HG02884 (cell line): ENCODE data around the gene PACSIN1.

Experiments
- ATAC-seq: cut with Tn5 transposase; IDR thresholded peaks from one replicate; pipeline ENCODE4 v1.9.1; 2021; ENCODE audit warnings: mild to moderate bottlenecking, moderate library complexity; ENCODE audit not compliant: unreplicated experiment

PACSIN1 gene, protein sequence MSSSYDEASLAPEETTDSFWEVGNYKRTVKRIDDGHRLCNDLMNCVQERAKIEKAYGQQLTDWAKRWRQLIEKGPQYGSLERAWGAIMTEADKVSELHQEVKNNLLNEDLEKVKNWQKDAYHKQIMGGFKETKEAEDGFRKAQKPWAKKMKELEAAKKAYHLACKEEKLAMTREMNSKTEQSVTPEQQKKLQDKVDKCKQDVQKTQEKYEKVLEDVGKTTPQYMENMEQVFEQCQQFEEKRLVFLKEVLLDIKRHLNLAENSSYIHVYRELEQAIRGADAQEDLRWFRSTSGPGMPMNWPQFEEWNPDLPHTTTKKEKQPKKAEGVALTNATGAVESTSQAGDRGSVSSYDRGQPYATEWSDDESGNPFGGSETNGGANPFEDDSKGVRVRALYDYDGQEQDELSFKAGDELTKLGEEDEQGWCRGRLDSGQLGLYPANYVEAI

DNA sequence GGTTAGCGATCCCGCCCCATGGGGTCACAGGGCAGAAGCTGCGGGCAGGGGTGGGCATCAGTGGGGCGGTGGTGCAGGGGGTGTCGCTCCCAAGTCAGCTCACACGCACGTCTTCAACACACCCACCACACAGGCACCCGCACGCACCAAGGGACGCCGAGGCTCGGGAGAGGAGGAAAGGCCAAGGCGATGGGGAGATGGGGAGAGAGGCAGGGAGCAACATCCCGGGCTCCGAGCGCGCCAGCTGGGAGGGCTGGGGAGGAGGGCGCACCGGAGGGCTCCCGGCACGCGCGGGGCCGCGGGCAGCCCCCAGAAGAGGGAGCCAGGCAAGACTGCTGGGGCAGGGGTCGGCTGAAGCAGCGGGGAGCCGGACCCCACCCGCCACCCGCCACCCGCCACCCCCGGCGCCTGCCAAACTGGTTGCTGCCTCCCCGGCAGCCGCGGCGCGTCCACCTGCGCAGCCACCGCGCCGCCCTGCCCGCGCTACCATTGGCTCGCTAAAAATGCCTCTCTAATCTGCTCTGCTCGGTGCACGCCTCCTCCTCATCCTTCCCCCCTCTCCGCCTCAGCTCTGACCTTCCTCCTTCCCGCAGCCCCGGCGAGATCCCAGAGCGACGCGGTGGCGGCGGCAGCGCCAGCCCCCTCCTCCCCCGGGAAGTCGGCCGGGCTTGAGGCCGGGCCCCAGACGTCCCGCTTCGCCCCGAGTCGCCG, at the start of gene PACSIN1:
Gene PACSIN1 (plus strand): TSS at position 546 of the 711 bp plus-strand sequence. CDS start 60,230 bp downstream, outside the sequence.
- ATAC-seq: no peak

DNA sequence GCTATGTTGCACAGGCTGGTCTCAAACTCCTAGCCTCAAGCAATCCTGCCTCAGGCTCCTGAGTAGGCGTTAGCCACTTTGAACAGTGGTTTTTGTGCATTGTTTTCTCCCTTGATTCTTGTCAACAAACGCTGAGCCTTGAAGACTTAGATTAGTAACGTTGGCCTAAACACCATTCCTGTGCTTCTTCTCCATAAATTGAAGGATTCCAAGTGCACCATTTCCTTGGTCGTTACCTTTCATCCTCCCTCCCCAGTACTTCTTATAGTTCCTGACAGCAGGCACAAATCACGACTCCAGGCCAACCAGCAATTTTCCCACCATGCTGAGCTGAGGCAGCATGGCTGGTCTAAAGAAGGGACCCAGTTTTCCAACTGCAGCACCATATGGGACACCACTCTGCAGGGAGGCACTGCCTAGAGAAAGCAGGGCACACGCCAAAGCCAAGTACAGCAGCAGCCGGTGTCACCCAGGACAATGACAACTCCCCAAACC, 49.0 kb upstream of the PACSIN1 start:
- ATAC-seq: no peak

DNA sequence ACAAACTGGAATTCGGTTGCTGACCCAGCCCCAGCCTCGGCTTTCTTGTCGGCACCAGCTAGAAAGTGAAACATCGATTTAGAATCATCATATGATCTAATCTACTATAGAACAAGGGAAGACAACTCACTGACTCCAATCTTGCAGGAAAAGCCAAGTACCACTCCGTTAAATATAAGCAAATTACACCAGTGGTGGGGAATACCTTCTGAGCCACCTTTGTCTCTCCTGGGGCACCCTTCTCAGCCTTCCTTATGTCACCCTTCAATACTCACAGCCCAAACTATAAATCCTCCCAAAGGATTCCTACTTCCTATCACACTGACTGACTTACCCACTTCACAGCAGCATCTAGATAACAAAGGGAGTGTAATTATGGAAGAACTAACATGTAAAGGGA, 47.5 kb upstream of the PACSIN1 start:
- ATAC-seq: no peak

DNA sequence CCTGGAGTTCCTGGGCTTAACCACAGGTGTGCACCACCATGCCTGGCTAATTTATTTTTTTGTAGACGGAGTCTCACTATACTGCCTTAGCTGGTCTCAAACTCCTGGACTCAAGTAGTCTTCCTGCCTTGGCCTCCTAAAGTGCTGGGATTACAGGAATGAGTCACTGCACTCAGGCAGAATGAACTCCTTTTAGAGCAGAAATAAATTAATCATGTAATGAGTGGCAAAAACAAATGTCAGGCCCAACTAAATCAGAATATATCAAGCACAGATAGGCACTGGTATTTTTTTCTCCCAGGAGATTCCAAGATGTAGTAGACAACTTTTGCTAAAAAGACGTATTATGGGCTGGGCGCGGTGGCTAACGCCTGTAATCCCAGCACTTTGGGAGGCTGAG, 42.6 kb upstream of the PACSIN1 start:
- ATAC-seq: no peak

GRCh38 chr6:34424200-34425131, 41.4 kb upstream of the PACSIN1 start:
- no peak for ATAC-seq

DNA sequence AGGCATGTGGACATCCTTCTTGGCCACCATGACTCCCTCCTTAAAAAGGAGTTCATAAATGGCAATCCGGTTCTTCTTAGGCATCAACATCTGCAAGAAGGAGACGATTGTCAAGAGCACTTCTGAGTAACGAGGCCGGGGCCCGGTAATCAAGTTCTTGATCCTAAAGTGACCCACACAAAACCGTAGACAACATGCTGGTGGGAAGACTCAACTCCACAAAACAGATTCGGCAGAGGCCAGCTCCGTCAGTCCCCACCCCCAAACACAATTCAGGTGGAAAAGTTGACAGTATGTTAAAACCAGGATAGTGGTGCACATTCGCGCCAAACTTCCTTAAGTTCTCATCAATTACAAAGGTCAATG, 40.8 kb upstream of the PACSIN1 start:
- ATAC-seq: no peak

DNA sequence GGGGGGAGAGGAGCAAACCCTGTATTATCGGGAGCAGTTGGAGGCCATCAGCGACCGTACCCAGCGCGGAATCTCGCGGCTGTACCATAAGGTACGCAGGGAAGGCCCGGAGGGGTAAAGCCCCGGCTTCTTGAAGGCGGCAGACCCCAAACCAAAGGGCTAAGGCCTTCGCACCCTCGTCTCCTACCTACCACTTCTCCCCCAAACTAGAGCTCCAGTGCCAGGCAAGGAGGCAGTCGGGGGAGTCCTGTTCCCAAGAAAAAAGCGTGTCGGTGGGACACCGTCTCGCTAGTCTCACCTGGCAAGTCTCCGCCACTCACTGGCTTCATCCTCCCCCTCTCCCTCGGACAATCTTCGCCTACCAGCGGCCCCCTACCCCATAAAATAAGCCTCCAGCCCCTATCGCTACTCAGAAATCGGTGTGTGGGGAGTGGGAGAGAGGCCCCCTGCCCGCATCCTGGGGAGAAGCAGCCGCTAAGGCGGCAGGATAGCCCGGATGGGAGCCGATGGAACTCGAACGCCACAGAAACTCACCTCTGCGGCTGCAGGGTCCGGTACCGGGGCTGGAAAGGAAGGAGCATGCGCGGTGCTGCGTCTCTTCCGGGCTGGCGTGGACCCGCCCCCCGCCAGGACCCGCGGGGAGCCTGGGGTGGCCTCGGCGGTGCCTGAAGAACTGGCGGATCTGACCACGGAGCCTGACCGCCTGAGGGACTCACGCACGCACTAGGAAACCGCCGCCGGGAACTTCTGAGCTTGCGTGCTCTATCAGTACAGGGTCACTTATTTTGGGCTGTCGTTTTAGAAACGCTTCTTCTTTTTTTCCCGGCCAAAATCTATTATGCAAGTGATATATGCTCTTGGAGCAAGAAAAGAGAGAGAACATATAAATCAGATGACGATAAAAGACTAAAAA, 40.1 kb upstream of the PACSIN1 start, which contains the start of gene RPS10:
Gene RPS10 (minus strand): TSS at position 572 of the 913 bp plus-strand sequence. CDS start 848 bp downstream, outside the sequence.
- ATAC-seq: peak; percentile 74

- no peak for ATAC-seq
Observed at GRCh38 chr6:34435916-34436315, 30.0 kb upstream of the PACSIN1 start.

- ATAC-seq: no peak
Observed at GRCh38 chr6:34436803-34437643, 28.9 kb upstream of the PACSIN1 start.

DNA sequence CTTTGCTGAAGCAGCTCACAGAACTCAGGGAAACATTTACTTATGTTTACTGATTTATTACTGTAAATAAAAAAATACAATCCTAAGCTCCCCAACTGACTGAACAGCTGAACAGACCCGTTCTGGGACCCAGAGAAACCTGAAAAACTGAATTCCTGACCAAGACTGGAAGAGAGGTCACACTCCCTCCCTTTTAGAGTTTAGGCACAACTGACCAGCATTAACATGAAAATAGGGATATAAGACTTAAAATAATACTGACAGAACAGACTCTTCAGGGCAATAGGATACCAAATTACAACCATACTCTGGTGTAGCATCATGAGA, 28.3 kb upstream of the PACSIN1 start:
- ATAC-seq: no peak

- no peak for ATAC-seq
Observed at GRCh38 chr6:34438705-34439104, 27.2 kb upstream of the PACSIN1 start.

DNA sequence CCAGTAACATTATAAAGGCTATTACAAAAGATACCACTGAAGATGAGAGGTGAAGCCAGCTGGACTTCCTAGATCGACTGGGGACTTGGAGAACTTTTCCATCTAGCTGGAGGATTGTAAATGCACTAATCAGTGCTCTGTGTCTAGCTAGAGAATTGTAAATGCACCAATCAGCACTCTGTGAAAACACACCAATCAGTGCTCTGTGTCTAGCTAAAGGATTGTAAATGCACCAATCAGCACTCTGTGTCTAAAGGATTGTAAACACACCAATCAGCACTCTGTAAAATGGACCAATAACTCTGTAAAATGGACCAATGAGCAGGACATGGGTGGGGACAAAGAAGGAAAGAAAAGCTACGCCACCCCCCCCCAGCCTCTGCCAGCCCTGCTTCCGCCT, 26.4 kb upstream of the PACSIN1 start:
- no peak for ATAC-seq

GRCh38 chr6:34441526-34441925, 24.4 kb upstream of the PACSIN1 start:
- no peak for ATAC-seq

DNA sequence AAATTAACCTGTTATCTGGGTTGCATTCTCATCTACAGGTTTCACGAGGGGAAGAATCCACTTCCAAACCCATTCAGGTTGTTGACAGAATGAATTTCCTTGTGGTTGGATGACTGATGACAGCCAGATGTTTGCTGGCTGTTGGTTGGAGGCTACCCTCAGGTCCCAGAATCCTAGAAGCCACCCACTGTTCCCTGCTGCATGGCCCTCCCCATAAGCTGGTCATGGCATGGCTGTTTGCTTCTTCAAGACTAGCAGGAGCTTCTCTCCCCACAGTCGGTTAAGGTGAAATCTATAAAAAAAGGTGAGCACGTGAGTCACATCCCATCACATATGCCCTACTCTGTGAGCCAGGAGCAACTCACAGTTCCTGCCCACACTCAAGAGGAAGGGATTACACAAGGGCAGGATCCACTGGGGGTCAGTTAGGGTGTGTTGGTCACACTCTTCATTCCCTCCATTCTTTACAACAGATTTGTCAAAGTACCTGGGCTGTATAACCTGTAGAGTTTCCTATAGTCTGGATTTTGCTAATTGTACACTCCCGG, 20.5 kb upstream of the PACSIN1 start:
- no peak for ATAC-seq

- ATAC-seq: no peak
Observed at GRCh38 chr6:34447386-34447785, 18.5 kb upstream of the PACSIN1 start.

GRCh38 chr6:34447910-34448309, 18.0 kb upstream of the PACSIN1 start:
- ATAC-seq: no peak

GRCh38 chr6:34451192-34451591, 14.7 kb upstream of the PACSIN1 start:
- ATAC-seq: no peak

- no peak for ATAC-seq
Observed at GRCh38 chr6:34455831-34456230, 10.0 kb upstream of the PACSIN1 start.

DNA sequence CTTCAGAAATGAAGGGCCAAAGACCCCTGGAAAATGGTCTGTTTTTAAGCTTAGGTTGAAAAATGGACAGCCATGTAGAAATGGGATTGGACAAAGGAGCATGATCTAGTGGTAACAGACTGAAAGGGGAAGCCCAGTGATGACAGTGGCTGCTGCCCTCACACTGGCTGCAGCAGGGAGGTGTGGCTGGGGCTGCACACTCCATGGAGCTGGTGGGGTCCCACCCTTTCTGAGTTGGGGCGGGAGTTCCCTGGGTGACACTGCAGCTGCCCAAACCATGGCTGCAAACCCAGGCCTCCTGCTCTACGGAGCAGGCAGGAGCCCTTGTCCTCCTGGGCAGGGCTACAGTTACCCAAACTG, 8.5 kb upstream of the PACSIN1 start:
- ATAC-seq: no peak
